Measurements from ENCODE around the gene GALNT18.

Gene GALNT18

DNA sequence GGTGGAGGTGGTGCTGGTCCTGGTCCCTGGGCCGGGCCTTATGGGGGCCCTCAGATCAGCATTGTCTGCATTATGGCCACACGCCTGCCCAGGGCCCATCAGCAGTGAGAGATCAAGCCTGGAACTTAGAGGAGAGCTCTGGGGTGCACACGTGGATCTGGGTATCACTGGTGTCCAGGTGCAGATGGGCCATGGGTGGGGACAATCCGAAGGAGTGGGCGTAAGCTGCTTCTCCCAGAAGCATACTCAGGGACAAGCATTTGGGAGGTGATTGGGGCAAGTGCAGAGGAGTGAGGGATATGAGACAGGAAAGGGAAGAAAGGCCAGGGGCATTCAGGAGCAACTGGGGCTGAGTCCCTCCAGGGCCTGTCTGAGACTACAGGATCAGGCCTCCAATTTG lies 353.1 kb downstream of the GALNT18 start:
- no peaks in the 10 kb centered on the region for H3K4me1 ChIP-seq (ENCODE audit: insufficient read depth, low read length)
- no peak overlapping the region for H3K4me3 ChIP-seq (ENCODE audit: low read length)
- no peaks in the 10 kb centered on the region for H3K9me3 ChIP-seq (ENCODE audit: low read length)
- H2AFZ ChIP-seq (ENCODE audit: low read depth, low read length): no peak overlapping the region
- H3K27me3 ChIP-seq (ENCODE audit: insufficient read depth, low read length): no peaks in the 10 kb centered on the region
- no peaks in the 10 kb centered on the region for H3K36me3 ChIP-seq (ENCODE audit: insufficient read depth, low read length)

DNA sequence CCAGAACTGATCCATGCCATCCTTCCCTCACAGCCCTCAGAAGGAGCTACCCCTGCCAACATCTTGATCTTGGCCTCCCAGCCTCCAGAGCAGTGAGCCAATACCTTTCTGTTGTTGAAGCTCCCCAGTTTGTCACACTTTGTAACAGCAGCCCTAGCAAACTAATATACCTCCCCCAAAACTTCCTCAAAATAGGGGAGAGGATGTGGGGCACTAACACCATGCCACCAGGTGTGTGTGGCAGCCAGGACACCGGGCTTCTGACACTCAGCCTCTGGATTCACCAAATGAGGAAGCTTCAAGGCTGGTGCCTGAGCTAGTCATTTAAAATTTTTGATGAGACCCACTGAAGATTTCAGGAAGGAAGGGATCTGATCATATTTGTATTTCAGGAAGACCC lies 353.7 kb downstream of the GALNT18 start:
- no peaks in the 10 kb centered on the region for H3K9me3 ChIP-seq (ENCODE audit: low read length)
- H3K27me3 ChIP-seq (ENCODE audit: insufficient read depth, low read length): no peaks in the 10 kb centered on the region
- H3K36me3 ChIP-seq (ENCODE audit: insufficient read depth, low read length): no peaks in the 10 kb centered on the region
- no peak overlapping the region for H2AFZ ChIP-seq (ENCODE audit: low read depth, low read length)
- no peak overlapping the region for H3K4me3 ChIP-seq (ENCODE audit: low read length)
- no peaks in the 10 kb centered on the region for H3K4me1 ChIP-seq (ENCODE audit: insufficient read depth, low read length)

DNA sequence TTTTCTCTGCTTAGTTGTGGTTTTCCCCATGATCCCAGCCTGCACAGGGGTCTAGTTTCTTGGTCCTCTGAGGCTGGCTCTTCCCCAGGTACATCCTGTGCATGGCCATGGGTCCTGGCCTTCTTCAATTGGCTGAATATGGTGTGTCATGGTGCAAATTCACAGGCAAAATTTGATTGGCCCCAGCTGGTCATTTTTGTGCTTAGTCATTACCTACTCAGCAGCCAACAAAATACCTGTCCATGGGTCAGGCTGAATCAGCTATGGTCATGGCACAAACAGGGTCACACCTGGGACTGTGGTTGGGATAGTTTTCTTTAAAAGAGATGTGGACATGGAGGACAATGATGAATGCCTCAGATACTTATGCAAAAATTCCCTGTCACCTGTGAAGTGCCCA lies 354.5 kb downstream of the GALNT18 start:
- H3K27me3 ChIP-seq (ENCODE audit: insufficient read depth, low read length): no peaks in the 10 kb centered on the region
- no peaks in the 10 kb centered on the region for H3K9me3 ChIP-seq (ENCODE audit: low read length)
- H2AFZ ChIP-seq (ENCODE audit: low read depth, low read length): no peak overlapping the region
- no peaks in the 10 kb centered on the region for H3K4me1 ChIP-seq (ENCODE audit: insufficient read depth, low read length)
- no peak overlapping the region for H3K4me3 ChIP-seq (ENCODE audit: low read length)
- no peaks in the 10 kb centered on the region for H3K36me3 ChIP-seq (ENCODE audit: insufficient read depth, low read length)

DNA sequence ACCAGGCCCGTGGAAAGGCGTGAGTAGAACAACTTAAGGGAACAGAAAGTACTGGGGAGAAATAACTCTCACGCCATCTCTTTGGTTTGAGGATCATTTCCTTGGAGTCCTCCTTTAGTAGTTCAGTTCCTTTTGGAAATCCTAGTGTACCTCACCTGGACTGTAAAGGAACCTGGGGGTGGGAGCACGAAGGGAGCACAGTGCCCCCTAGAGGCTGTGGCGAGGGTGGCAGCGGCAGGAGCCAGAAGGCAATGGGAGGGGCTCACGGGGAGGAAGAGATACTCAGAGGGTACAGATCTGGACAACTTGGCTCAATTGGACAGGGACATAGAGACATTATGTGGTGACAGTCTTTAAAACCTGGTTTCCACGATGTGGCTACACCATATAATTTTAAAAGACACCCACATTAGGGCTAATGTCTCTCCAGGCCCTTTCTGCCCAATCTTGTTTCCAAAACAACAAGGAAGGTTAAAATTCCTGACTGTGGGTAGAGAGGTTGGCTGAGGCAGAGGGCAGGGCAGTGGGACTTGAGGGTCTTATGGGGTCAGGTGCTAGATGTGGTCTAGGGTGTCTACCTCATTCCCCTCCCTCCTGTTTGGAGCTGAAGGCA lies 355.7 kb downstream of the GALNT18 start:
- no peaks in the 10 kb centered on the region for H3K36me3 ChIP-seq (ENCODE audit: insufficient read depth, low read length)
- H3K4me3 ChIP-seq (ENCODE audit: low read length): no peak overlapping the region
- H2AFZ ChIP-seq (ENCODE audit: low read depth, low read length): no peak overlapping the region
- H3K27me3 ChIP-seq (ENCODE audit: insufficient read depth, low read length): no peaks in the 10 kb centered on the region
- H3K9me3 ChIP-seq (ENCODE audit: low read length): no peaks in the 10 kb centered on the region
- no peaks in the 10 kb centered on the region for H3K4me1 ChIP-seq (ENCODE audit: insufficient read depth, low read length)

DNA sequence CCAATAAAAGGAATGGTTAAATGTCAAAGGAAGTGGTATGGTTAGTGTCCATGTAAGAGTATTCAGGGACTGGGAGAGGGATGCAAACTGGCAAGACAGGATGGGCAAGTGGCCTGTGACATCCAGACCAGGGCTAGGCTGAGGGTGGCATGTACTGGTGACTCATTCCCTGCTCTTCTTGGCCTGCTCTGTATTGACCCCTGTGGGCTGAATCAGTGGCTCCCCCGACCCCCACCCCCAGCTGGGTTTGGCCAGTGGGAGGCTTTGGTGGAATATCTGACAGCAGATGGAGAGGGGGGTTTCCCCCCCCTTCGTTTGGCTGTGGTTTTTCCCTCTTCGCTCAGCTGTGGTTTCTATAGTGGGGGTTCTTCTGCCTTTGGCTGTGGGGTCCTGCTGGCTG lies 356.5 kb downstream of the GALNT18 start:
- no peaks in the 10 kb centered on the region for H3K36me3 ChIP-seq (ENCODE audit: insufficient read depth, low read length)
- H3K9me3 ChIP-seq (ENCODE audit: low read length): no peaks in the 10 kb centered on the region

DNA sequence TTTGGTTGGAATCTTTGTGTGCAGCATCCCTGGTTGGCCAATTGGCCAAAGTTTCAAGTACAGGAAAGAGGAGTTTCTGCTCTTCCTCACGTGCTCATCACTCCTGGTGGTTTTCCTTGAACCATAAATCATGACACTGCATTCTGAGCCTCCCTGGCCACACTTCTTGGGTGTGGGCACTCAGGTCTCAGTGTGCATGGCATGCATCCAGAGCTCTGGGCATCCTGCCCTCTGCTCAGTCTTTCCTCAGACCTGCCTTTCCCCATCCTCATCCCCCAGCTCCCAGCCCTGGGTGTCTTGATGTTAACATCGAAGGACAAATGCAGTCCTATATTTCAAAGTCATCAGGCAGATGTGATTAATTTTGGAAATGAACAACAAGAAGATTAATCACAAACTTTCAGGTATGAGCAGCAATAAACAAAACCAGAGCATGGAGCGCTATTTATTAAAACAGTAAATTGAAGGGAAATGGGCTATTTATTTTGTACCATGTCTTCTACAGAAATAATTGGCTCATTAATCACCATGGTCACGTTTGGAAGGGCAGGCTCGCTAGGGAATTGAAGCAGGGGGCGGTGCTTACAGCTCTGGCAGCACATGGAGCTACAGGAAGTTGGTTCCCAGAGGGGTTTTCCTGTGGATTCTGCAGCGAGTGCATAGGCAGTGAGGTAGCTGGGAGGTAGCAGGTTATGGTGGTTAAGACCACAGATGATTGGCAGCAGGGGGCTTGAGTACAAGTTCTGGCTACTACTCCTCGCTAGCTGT lies 358.4 kb downstream of the GALNT18 start:
- Histone ChIP-seq H3K4me1 (ENCODE audit: insufficient read depth, low read length) (no peaks in the 10 kb centered on the region), H3K9me3 (ENCODE audit: low read length) (no peaks in the 10 kb centered on the region), H3K4me3 (ENCODE audit: low read length) (no peak overlapping the region), H3K27me3 (ENCODE audit: insufficient read depth, low read length) (no peaks in the 10 kb centered on the region), H3K36me3 (ENCODE audit: insufficient read depth, low read length) (no peaks in the 10 kb centered on the region), H2AFZ (ENCODE audit: low read depth, low read length) (no peak overlapping the region)

More for the DNA sequence above, 356.5 kb downstream of the GALNT18 start:
- H2AFZ ChIP-seq (ENCODE audit: low read depth, low read length): no peak overlapping the region
- no peaks in the 10 kb centered on the region for H3K4me1 ChIP-seq (ENCODE audit: insufficient read depth, low read length)
- H3K27me3 ChIP-seq (ENCODE audit: insufficient read depth, low read length): no peaks in the 10 kb centered on the region
- H3K4me3 ChIP-seq (ENCODE audit: low read length): no peak overlapping the region

DNA sequence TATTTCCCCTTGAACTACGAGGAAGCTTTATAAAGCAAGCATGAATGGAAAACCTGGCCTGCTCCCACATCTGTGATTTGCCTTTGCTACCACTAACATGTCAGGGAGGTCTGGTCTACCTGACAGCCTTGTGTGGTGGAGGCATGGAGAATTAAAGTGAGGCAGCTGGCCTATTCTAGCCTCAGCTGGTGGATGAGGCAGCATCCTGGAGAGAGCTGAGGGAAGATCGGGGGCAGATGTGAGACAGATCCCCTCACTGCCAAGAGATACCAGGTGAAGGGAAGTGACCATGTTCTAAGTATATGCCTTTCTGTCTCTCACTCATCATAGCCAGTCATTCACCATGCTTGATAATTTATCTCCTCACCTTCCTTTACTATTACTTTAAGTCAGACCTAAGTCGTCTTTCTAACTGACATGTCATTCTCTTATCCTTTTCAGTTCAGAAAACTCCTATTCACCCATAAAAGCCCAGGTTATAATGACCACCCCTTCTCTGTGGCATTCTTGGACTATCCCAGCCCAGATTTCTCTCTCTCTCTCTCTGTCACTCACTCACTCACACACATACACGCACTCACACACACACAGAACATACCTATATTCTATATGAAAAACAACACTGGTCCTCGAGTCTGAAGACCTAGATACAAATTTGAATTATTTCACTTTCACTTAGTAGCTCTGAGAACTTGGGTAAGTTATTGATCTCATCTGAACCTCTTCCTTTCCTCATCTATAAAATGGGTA lies 359.5 kb downstream of the GALNT18 start:
- no peak overlapping the region for H2AFZ ChIP-seq (ENCODE audit: low read depth, low read length)
- no peaks in the 10 kb centered on the region for H3K9me3 ChIP-seq (ENCODE audit: low read length)
- H3K36me3 ChIP-seq (ENCODE audit: insufficient read depth, low read length): no peaks in the 10 kb centered on the region
- no peak overlapping the region for H3K4me3 ChIP-seq (ENCODE audit: low read length)
- no peaks in the 10 kb centered on the region for H3K4me1 ChIP-seq (ENCODE audit: insufficient read depth, low read length)
- no peaks in the 10 kb centered on the region for H3K27me3 ChIP-seq (ENCODE audit: insufficient read depth, low read length)

DNA sequence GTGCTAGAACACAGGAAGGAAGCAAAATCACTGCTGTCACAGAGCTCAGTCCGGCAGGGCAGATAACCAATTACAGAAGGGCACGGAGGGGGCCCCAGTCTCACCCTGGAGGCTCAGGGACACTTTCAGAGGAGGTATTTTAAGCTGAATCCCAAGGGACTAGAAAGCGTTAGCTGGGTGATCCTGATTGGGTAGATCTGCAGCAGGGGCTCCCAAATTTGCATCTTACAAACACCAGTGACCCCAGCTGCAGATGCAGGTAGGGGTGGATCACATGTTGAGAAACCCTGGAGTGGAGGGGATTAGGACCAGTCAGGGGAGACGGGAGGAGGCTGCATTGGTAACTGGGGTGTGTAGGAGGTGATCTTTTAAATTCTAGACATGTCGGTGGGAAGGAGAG lies 360.2 kb downstream of the GALNT18 start:
- no peaks in the 10 kb centered on the region for H3K9me3 ChIP-seq (ENCODE audit: low read length)
- H3K27me3 ChIP-seq (ENCODE audit: insufficient read depth, low read length): no peaks in the 10 kb centered on the region
- H3K4me3 ChIP-seq (ENCODE audit: low read length): no peak overlapping the region
- no peaks in the 10 kb centered on the region for H3K4me1 ChIP-seq (ENCODE audit: insufficient read depth, low read length)
- no peak overlapping the region for H2AFZ ChIP-seq (ENCODE audit: low read depth, low read length)
- H3K36me3 ChIP-seq (ENCODE audit: insufficient read depth, low read length): no peaks in the 10 kb centered on the region

DNA sequence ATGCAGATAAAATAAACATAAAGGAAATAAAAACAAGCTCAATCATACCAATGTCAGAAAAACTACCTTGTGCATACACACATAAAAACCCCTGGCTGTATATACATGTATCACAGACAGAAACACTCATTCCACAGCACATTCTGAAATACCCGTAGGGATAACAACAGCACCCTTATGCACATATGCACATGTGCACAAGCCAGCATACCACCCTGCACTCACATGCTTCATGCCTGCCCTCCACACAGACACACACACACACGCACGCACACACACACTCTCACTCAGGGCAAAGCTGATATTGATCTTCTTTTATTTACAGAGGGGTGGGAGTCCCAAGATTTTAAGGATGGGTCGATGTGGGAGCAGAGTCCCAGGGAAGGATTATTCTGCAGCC lies 360.9 kb downstream of the GALNT18 start:
- Histone ChIP-seq H3K36me3 (ENCODE audit: insufficient read depth, low read length) (no peaks in the 10 kb centered on the region), H3K9me3 (ENCODE audit: low read length) (no peaks in the 10 kb centered on the region), H3K4me1 (ENCODE audit: insufficient read depth, low read length) (no peaks in the 10 kb centered on the region), H3K4me3 (ENCODE audit: low read length) (no peak overlapping the region), H2AFZ (ENCODE audit: low read depth, low read length) (no peak overlapping the region), H3K27me3 (ENCODE audit: insufficient read depth, low read length) (no peaks in the 10 kb centered on the region)

DNA sequence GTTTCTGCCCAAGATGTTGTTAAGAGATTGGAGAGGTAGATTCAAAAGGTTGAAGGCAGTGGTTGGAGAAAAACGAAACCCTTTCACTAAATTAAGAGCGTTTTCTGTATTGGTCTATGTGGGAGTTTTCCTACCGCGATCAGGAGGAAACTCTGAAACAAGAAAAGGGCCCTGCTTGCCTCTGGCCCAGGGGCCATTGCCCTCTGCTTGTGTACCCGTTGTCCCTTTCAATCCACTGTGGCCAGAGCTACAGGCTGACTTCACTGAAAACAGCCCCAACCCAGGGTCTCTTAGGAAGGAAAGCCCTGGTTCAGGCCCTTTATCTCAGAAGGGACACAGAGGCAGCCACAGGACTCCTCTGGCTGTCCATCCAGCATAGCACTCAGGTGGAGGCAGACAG lies 367.8 kb downstream of the GALNT18 start:
- H3K4me1 ChIP-seq (ENCODE audit: insufficient read depth, low read length): no peaks in the 10 kb centered on the region
- no peaks in the 10 kb centered on the region for H3K27me3 ChIP-seq (ENCODE audit: insufficient read depth, low read length)
- no peaks in the 10 kb centered on the region for H3K36me3 ChIP-seq (ENCODE audit: insufficient read depth, low read length)

DNA sequence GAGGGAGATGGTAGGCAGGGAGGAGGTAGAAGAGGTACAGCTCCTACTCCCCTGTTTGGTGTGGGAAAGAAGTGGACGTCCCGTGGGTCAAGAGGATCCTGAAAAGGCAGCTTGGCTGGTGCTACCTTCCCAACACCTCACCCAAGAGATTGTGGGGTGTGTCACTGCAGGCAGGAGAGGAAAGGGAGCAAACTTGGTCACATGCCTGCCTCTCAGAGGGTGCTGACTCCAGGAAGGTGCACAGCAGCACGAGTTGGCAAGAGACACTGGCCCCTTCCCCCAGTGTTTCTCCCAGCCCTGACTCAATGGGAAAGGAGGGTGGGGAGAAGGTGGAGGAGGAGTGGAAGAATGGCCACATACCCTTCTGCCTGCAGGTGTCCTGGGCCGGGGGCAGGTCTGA lies 368.3 kb downstream of the GALNT18 start:
- no peak overlapping the region for H3K4me3 ChIP-seq (ENCODE audit: low read length)
- H3K36me3 ChIP-seq (ENCODE audit: insufficient read depth, low read length): no peaks in the 10 kb centered on the region
- no peaks in the 10 kb centered on the region for H3K9me3 ChIP-seq (ENCODE audit: low read length)
- H3K27me3 ChIP-seq (ENCODE audit: insufficient read depth, low read length): no peaks in the 10 kb centered on the region
- H3K4me1 ChIP-seq (ENCODE audit: insufficient read depth, low read length): no peaks in the 10 kb centered on the region
- H2AFZ ChIP-seq (ENCODE audit: low read depth, low read length): no peak overlapping the region

More for the DNA sequence above, 367.8 kb downstream of the GALNT18 start:
- no peaks in the 10 kb centered on the region for H3K9me3 ChIP-seq (ENCODE audit: low read length)
- no peak overlapping the region for H2AFZ ChIP-seq (ENCODE audit: low read depth, low read length)
- H3K4me3 ChIP-seq (ENCODE audit: low read length): no peak overlapping the region

DNA sequence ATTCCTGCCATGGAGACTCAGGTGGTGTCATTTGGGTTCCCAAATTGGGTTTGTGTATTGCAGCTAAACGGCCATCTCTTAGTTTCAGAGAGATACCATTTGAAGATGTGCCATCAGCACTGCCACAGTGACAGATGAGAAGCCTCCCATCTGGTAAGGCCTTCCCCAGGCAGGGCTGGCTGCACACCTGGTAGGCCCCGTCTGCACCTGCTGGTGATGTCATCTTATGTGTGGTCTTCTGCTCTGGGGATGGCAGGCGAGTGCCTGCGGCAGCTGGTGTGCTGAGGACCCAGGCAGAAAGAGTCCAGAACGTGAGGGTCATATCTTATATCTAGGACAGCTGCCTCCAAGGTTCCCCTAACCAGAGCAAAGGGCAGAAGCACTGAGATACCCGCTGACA lies 369.4 kb downstream of the GALNT18 start:
- Histone ChIP-seq H3K4me3 (ENCODE audit: low read length) (no peak overlapping the region), H3K27me3 (ENCODE audit: insufficient read depth, low read length) (no peaks in the 10 kb centered on the region), H3K4me1 (ENCODE audit: insufficient read depth, low read length) (no peaks in the 10 kb centered on the region)

DNA sequence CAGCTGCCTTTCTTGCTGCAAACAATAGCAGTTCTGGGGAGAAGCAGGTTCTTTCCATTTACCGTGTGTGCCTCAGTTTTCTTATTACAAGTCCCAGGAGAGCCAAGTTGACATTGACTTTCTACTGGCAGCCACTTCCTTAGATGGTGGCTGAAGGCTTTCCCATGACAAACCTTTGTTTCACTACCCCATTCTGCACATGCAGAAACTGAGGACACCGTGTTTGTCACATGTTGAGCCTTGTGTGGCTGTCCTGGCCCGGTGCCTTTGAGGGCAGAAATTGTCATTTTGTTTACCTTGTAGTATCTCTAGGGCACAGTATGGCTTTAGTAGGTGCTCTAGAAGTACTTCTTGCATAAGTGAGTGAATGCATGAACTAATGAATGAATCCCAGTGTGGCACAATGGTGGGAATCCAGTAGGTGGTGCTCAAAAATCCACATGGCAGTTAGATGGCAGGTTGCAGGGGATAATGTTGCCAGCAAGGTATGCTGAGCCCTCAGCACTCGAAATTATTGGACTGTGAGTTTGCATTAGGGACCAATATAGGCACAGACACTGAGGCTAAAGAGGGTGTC lies 370.3 kb downstream of the GALNT18 start:
- Histone ChIP-seq H2AFZ (ENCODE audit: low read depth, low read length) (no peak overlapping the region), H3K4me3 (ENCODE audit: low read length) (no peak overlapping the region), H3K9me3 (ENCODE audit: low read length) (no peaks in the 10 kb centered on the region), H3K4me1 (ENCODE audit: insufficient read depth, low read length) (no peaks in the 10 kb centered on the region), H3K36me3 (ENCODE audit: insufficient read depth, low read length) (no peaks in the 10 kb centered on the region), H3K27me3 (ENCODE audit: insufficient read depth, low read length) (no peaks in the 10 kb centered on the region)

More for the DNA sequence above, 369.4 kb downstream of the GALNT18 start:
- Histone ChIP-seq H3K36me3 (ENCODE audit: insufficient read depth, low read length) (no peaks in the 10 kb centered on the region), H2AFZ (ENCODE audit: low read depth, low read length) (no peak overlapping the region), H3K9me3 (ENCODE audit: low read length) (no peaks in the 10 kb centered on the region)

Measured in neuron (in vitro differentiated cells).